ENCODE measurements around the gene LOXL1. TPM values are rescaled to one million over a fixed set of nuclear protein-coding genes. Genes with fewer than 3 reads are reported as not detected.

LOXL1 gene
- total RNA-seq, 2 donors from 2014 or later: 20.5 to 22.5 TPM

- intact Hi-C loops (cut with DNase I): no loop called here
- Histone ChIP-seq H3K27me3 (replicated peaks; ENCODE audit: insufficient read depth) (no peaks in the 10 kb centered on the region), H3K27ac (no peak overlapping the region), H3K9me3 (no peaks in the 10 kb centered on the region), H3K4me3 (no peak overlapping the region), H3K36me3 (no peaks in the 10 kb centered on the region), H3K4me1 (replicated peaks) (no peaks in the 10 kb centered on the region)
- no peak for DNase-seq (ENCODE audit: low spot score)
- TF ChIP-seq POLR2A (IDR thresholded peaks at IDR 0.05): no peak
- no peak for TF ChIP-seq POLR2AphosphoS5 (IDR thresholded peaks at IDR 0.05)
- TF ChIP-seq, protein P1, sequence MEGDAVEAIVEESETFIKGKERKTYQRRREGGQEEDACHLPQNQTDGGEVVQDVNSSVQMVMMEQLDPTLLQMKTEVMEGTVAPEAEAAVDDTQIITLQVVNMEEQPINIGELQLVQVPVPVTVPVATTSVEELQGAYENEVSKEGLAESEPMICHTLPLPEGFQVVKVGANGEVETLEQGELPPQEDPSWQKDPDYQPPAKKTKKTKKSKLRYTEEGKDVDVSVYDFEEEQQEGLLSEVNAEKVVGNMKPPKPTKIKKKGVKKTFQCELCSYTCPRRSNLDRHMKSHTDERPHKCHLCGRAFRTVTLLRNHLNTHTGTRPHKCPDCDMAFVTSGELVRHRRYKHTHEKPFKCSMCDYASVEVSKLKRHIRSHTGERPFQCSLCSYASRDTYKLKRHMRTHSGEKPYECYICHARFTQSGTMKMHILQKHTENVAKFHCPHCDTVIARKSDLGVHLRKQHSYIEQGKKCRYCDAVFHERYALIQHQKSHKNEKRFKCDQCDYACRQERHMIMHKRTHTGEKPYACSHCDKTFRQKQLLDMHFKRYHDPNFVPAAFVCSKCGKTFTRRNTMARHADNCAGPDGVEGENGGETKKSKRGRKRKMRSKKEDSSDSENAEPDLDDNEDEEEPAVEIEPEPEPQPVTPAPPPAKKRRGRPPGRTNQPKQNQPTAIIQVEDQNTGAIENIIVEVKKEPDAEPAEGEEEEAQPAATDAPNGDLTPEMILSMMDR (IDR thresholded peaks at IDR 0.05): no peak
- WGBS: 47% methylated on average over 2 of the region's 2 CpGs
These were observed 11.2 kb upstream of the LOXL1 start for GRCh38 chr15:73915082-73915481.

DNA sequence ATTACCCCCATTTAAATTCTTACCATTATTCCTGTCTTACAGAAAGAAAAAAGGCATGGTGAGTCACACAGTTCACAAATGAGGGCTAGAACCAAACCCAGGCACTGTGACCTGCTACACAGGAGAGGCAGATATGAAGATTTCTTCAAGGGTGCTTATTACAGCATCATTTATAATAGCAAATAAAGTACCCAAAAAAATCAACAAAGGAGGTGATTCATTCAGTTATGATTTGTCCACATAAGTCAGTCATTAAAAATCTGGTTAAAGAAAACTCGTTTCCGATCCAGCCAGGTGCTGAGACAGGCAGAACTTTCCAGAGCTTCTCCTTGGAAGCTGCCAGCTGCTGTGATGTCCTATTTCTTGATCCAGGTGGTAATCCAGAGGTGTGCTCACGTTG, 7.5 kb upstream of the LOXL1 start:
- H3K27ac ChIP-seq: no peak overlapping the region
- DNase-seq (ENCODE audit: low spot score): no peak
- H3K4me3 ChIP-seq: no peak overlapping the region
- peaks cover 3% of the 10 kb centered on the region for H3K4me1 ChIP-seq (replicated peaks)
- intact Hi-C loops (cut with DNase I): no loop called here
- H3K27me3 ChIP-seq (replicated peaks; ENCODE audit: insufficient read depth): no peaks in the 10 kb centered on the region
- WGBS: 85% methylated on average over 3 of the region's 3 CpGs
- TF ChIP-seq POLR2A (IDR thresholded peaks at IDR 0.05): no peak
- no peak for TF ChIP-seq POLR2AphosphoS5 (IDR thresholded peaks at IDR 0.05)
- TF ChIP-seq, protein P1 (IDR thresholded peaks at IDR 0.05): no peak
- H3K36me3 ChIP-seq: no peaks in the 10 kb centered on the region
- no peaks in the 10 kb centered on the region for H3K9me3 ChIP-seq

GRCh38 chr15:73919706-73920105, 6.6 kb upstream of the LOXL1 start:
- no peaks in the 10 kb centered on the region for H3K27me3 ChIP-seq (replicated peaks; ENCODE audit: insufficient read depth)
- intact Hi-C loops (cut with DNase I): no loop called here
- no peak overlapping the region for H3K27ac ChIP-seq
- H3K36me3 ChIP-seq: no peaks in the 10 kb centered on the region
- peaks cover 3% of the 10 kb centered on the region for H3K4me1 ChIP-seq (replicated peaks)
- H3K4me3 ChIP-seq: no peak overlapping the region
- WGBS: 84% methylated on average over 6 of the region's 6 CpGs
- no peak for DNase-seq (ENCODE audit: low spot score)
- H3K9me3 ChIP-seq: no peaks in the 10 kb centered on the region
- TF ChIP-seq, protein P1 (IDR thresholded peaks at IDR 0.05): no peak
- TF ChIP-seq POLR2AphosphoS5 (IDR thresholded peaks at IDR 0.05) (no peak), POLR2A (IDR thresholded peaks at IDR 0.05) (no peak)

DNA sequence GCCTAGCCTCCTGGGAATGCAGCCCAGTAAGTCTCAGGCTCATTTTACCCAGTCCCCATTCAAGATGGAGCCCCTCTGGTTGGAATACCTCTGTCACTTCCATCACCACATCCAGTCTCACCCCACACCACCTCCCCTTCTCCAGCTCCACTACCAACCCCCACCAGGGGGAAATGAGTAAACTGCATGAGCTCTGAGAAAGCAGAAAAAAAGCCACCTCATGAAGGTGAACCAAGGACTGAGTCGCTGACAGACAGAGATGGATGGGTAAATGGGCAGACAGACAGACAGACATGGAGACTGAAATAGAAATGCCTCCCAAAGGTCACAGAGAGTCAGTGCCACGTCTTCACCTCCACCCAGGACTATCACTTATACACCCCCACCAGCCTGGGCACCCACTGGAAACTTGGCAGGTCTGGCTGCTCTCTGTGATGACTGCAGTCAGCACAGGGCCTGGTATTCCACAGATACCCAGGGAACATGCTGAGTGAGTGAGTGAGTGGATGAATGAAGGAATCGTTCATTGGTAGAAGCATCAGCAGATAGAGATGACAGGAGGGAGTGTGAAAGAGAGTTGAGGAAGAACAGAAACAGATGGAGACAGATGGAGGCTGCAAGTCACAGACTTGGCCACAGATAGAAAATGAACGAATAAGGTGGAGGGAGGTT, 4.9 kb upstream of the LOXL1 start:
- TF ChIP-seq, protein P1 (IDR thresholded peaks at IDR 0.05): no peak
- TF ChIP-seq POLR2AphosphoS5 (IDR thresholded peaks at IDR 0.05): no peak
- TF ChIP-seq POLR2A (IDR thresholded peaks at IDR 0.05): no peak
- Histone ChIP-seq H3K4me3 (no peak overlapping the region), H3K36me3 (no peaks in the 10 kb centered on the region), H3K27me3 (replicated peaks; ENCODE audit: insufficient read depth) (no peaks in the 10 kb centered on the region), H3K9me3 (no peaks in the 10 kb centered on the region), H3K27ac (no peak overlapping the region), H3K4me1 (replicated peaks) (peaks cover 3% of the 10 kb centered on the region)
- no peak for DNase-seq (ENCODE audit: low spot score)
- intact Hi-C loops (cut with DNase I): no loop called here
- WGBS: 67% methylated on average over 4 of the region's 4 CpGs

Measured in prostate gland (tissue), 2 donors.